HG03558 (cell line): Measurements from ENCODE around the gene AIMP1.
A peak's percentile ranks its signal among the peaks of the same experiment; 100 is the strongest.

Source experiments
- ATAC-seq: cut with Tn5 transposase; IDR thresholded peaks from one replicate; pipeline ENCODE4 v1.9.1; 2021; ENCODE audit warnings: moderate number of reproducible peaks; ENCODE audit not compliant: unreplicated experiment; ENCODE audit errors: extremely low read depth

Gene AIMP1

GRCh38 chr4:106315968-106316772 is at the start of gene AIMP1, which contains the start of gene TBCK:
Gene AIMP1, plus strand, starts transcription at chr4:106316550. Its CDS starts 8,460 bp downstream, at chr4:106325010.
Gene TBCK, minus strand, starts transcription at chr4:106316209. Its CDS starts 7,249 bp downstream, at chr4:106308960.
- ATAC-seq, result peak; percentile 78

- ATAC-seq, result no peak
These were observed 47.6 kb upstream of the AIMP1 start for GRCh38 chr4:106268786-106269185.

- ATAC-seq, result no peak
These were observed 46.6 kb upstream of the AIMP1 start for GRCh38 chr4:106269711-106270110.

GRCh38 chr4:106270736-106271135 is 45.6 kb upstream of the AIMP1 start:
- ATAC-seq, result no peak

GRCh38 chr4:106273831-106274230 is 42.5 kb upstream of the AIMP1 start:
- ATAC-seq, result no peak

GRCh38 chr4:106277140-106277675 is 39.1 kb upstream of the AIMP1 start:
- ATAC-seq, result no peak

- no peak for ATAC-seq
These were observed 32.1 kb upstream of the AIMP1 start for GRCh38 chr4:106284227-106284626.

GRCh38 chr4:106286611-106287010 is 29.7 kb upstream of the AIMP1 start:
- no peak for ATAC-seq

GRCh38 chr4:106287353-106287969 is 28.9 kb upstream of the AIMP1 start:
- no peak for ATAC-seq

GRCh38 chr4:106289737-106290136 is 26.6 kb upstream of the AIMP1 start:
- no peak for ATAC-seq

- no peak for ATAC-seq
These were observed 24.7 kb upstream of the AIMP1 start for GRCh38 chr4:106291678-106292077.

- ATAC-seq, result no peak
These were observed 22.3 kb upstream of the AIMP1 start for GRCh38 chr4:106294062-106294461.

- no peak for ATAC-seq
These were observed 18.9 kb upstream of the AIMP1 start for GRCh38 chr4:106297245-106298035.

- ATAC-seq, result no peak
These were observed 16.4 kb upstream of the AIMP1 start for GRCh38 chr4:106299977-106300376.

GRCh38 chr4:106301393-106302061 is 14.8 kb upstream of the AIMP1 start:
- no peak for ATAC-seq

- ATAC-seq, result no peak
These were observed 14.3 kb upstream of the AIMP1 start for GRCh38 chr4:106302062-106302438.

GRCh38 chr4:106303548-106304281 is 12.6 kb upstream of the AIMP1 start:
- ATAC-seq, result no peak

GRCh38 chr4:106304632-106305031 is 11.7 kb upstream of the AIMP1 start:
- no peak for ATAC-seq

- ATAC-seq, result no peak
These were observed 10.8 kb upstream of the AIMP1 start for GRCh38 chr4:106305435-106306055.
